Trophoblast cell (in vitro differentiated cells and primary cell): ENCODE measurements around the gene PELI1.

ENCODE experiments used
- DNase-seq, 2 donors: peaks; one replicate each; pipeline ENCODE4 v3.0.0-alpha.2; 2016
- H2AFZ ChIP-seq: 2 replicates; pipeline ENCODE4 v1.6.1; 2013; ENCODE audit warnings: low read length, moderate library complexity, mild to moderate bottlenecking; ENCODE audit not compliant: insufficient read depth, poor library complexity
- H2AK5ac ChIP-seq: 2 replicates; pipeline ENCODE4 v1.6.1; 2013; ENCODE audit warnings: mild to moderate bottlenecking, low read length
- H2BK120ac ChIP-seq: 2 replicates; pipeline ENCODE4 v1.6.1; 2013; ENCODE audit warnings: low read length, mild to moderate bottlenecking, moderate library complexity; ENCODE audit not compliant: insufficient read depth, poor library complexity
- H2BK12ac ChIP-seq: 2 replicates; pipeline ENCODE4 v1.6.1; 2013; ENCODE audit warnings: mild to moderate bottlenecking, low read length, moderate library complexity
- H2BK5ac ChIP-seq: 2 replicates; pipeline ENCODE4 v1.6.1; 2013; ENCODE audit warnings: low read length, low read depth, moderate library complexity, mild to moderate bottlenecking; ENCODE audit not compliant: poor library complexity
- H3K14ac ChIP-seq: 2 replicates; pipeline ENCODE4 v1.6.1; 2013; ENCODE audit warnings: mild to moderate bottlenecking, low read length
- H3K18ac ChIP-seq: 2 replicates; pipeline ENCODE4 v1.6.1; 2013; ENCODE audit warnings: mild to moderate bottlenecking, low read length
- H3K23ac ChIP-seq: 2 replicates; pipeline ENCODE4 v1.6.1; 2013; ENCODE audit warnings: low read length
- H3K27ac ChIP-seq: 2 replicates; pipeline ENCODE4 v1.5.1; 2013; ENCODE audit warnings: low read depth, mild to moderate bottlenecking, inconsistent platforms, low read length, moderate library complexity
- H3K27me3 ChIP-seq: 2 replicates; pipeline ENCODE4 v1.6.1; 2013; ENCODE audit warnings: inconsistent platforms, mild to moderate bottlenecking, low read length, moderate library complexity; ENCODE audit not compliant: insufficient read depth
- H3K36me3 ChIP-seq, 2 experiments: 1 replicate in 1 of 2; 2 replicates in 1 of 2; pipeline ENCODE4 v1.6.1; 2013; ENCODE audit warnings: low read length in 2 of 2, mild to moderate bottlenecking in 2 of 2, moderate library complexity in 1 of 2; ENCODE audit not compliant: insufficient read depth in 2 of 2, control insufficient read depth in 1 of 2
- H3K4ac ChIP-seq: 2 replicates; pipeline ENCODE4 v1.6.1; 2013; ENCODE audit warnings: low read depth, mild to moderate bottlenecking, low read length, moderate library complexity
- H3K4me1 ChIP-seq, 2 experiments: 1 replicate in 1 of 2; 2 replicates in 1 of 2; pipeline ENCODE4 v1.6.1; 2013; ENCODE audit warnings: low read length in 2 of 2, mild to moderate bottlenecking in 2 of 2, moderate library complexity in 1 of 2; ENCODE audit not compliant: insufficient read depth in 2 of 2, control insufficient read depth in 1 of 2
- H3K4me2 ChIP-seq: 2 replicates; pipeline ENCODE4 v1.6.1; 2013; ENCODE audit warnings: inconsistent platforms, mild to moderate bottlenecking, low read length, moderate library complexity
- H3K4me3 ChIP-seq: 2 replicates; pipeline ENCODE4 v1.5.1; 2013; ENCODE audit warnings: mild to moderate bottlenecking, low read depth, low read length, inconsistent platforms
- H3K79me1 ChIP-seq: one replicate; pipeline ENCODE4 v1.6.1; 2013; ENCODE audit warnings: low read length
- H3K79me2 ChIP-seq: 2 replicates; pipeline ENCODE4 v1.6.1; 2013; ENCODE audit warnings: low read length, mild to moderate bottlenecking; ENCODE audit not compliant: control insufficient read depth, insufficient read depth, poor library complexity
- H3K9ac ChIP-seq: 2 replicates; pipeline ENCODE4 v1.6.1; 2013; ENCODE audit warnings: mild to moderate bottlenecking, low read length
- H3K9me3 ChIP-seq: 2 replicates; pipeline ENCODE4 v1.6.1; 2013; ENCODE audit warnings: low read depth, mild to moderate bottlenecking, control low read depth, inconsistent platforms, low read length; ENCODE audit not compliant: insufficient read depth
- H4K12ac ChIP-seq: 2 replicates; pipeline ENCODE4 v1.6.1; 2013; ENCODE audit warnings: low read depth, mild to moderate bottlenecking, low read length, moderate library complexity
- H4K8ac ChIP-seq: 2 replicates; pipeline ENCODE4 v1.6.1; 2013; ENCODE audit warnings: low read depth, mild to moderate bottlenecking, low read length, moderate library complexity
- H4K91ac ChIP-seq: one replicate; pipeline ENCODE4 v1.6.1; 2013; ENCODE audit warnings: low read depth, mild to moderate bottlenecking, low read length, moderate library complexity
- WGBS: extraction: QIAGEN DNeasy Blood & Tissue Kit; methylation state at CpG from one replicate; pipeline ENCODE4 v1.1.7; 2013; ENCODE audit warnings: missing lambda C conversion rate; ENCODE audit not compliant: insufficient read length, insufficient coverage; ENCODE audit errors: extremely low coverage; 5-methylcytosine and 5-hydroxymethylcytosine counted together

Gene PELI1

GRCh38 chr2:64142741-64143168 lies 1.5 kb downstream of the PELI1 start:
- Histone ChIP-seq H2AFZ (no peak overlapping the region), H3K36me3 (peaks cover 0 to 3% of the 10 kb centered on the region in 2 experiments), H2BK12ac (no peak overlapping the region), H4K12ac (no peak overlapping the region), H2BK120ac (no peak overlapping the region), H3K23ac (no peak overlapping the region), H3K4me3 (no peak overlapping the region), H3K27ac (no peak overlapping the region), H3K4me1 (peaks cover 10 to 11% of the 10 kb centered on the region in 2 experiments), H3K9me3 (no peaks in the 10 kb centered on the region), H3K9ac (no peak overlapping the region), H2AK5ac (no peak overlapping the region), H3K4me2 (peak overlapping the region; percentile 90), H3K27me3 (no peaks in the 10 kb centered on the region), H4K91ac (no peak overlapping the region), H3K14ac (no peak overlapping the region), H3K79me1 (peaks cover 6% of the 10 kb centered on the region), H2BK5ac (no peak overlapping the region), H3K18ac (no peak overlapping the region), H3K4ac (no peak overlapping the region), H4K8ac (no peak overlapping the region), H3K79me2 (peaks cover 12% of the 10 kb centered on the region)
- WGBS: no CpG with 5 or more reads among the region's 3 CpGs
- DNase-seq: no peak

GRCh38 chr2:64141674-64142405 lies 2.4 kb downstream of the PELI1 start:
- no peak overlapping the region for H3K27ac ChIP-seq
- no peak overlapping the region for H3K23ac ChIP-seq
- H3K36me3 ChIP-seq: peaks cover 0 to 3% of the 10 kb centered on the region in 2 experiments
- H4K91ac ChIP-seq: no peak overlapping the region
- peaks cover 12% of the 10 kb centered on the region for H3K79me2 ChIP-seq
- no peak overlapping the region for H3K4me3 ChIP-seq
- peaks cover 10 to 11% of the 10 kb centered on the region in 2 experiments for H3K4me1 ChIP-seq
- H3K18ac ChIP-seq: no peak overlapping the region
- no peak overlapping the region for H2BK5ac ChIP-seq
- no peaks in the 10 kb centered on the region for H3K27me3 ChIP-seq
- H4K12ac ChIP-seq: no peak overlapping the region
- H3K4me2 ChIP-seq: peak overlapping the region; percentile 24
- H2BK12ac ChIP-seq: no peak overlapping the region
- no peaks in the 10 kb centered on the region for H3K9me3 ChIP-seq
- H3K79me1 ChIP-seq: peaks cover 6% of the 10 kb centered on the region
- H4K8ac ChIP-seq: no peak overlapping the region
- H3K14ac ChIP-seq: no peak overlapping the region
- no peak overlapping the region for H2BK120ac ChIP-seq
- no peak overlapping the region for H2AFZ ChIP-seq
- DNase-seq: no peak
- WGBS: no CpG with 5 or more reads among the region's 2 CpGs
- H3K9ac ChIP-seq: no peak overlapping the region
- H3K4ac ChIP-seq: no peak overlapping the region
- no peak overlapping the region for H2AK5ac ChIP-seq

- Histone ChIP-seq H4K91ac (no peak overlapping the region), H4K12ac (no peak overlapping the region), H2BK5ac (no peak overlapping the region), H3K18ac (no peak overlapping the region), H3K79me2 (peaks cover 15% of the 10 kb centered on the region), H3K36me3 (peaks cover 3% of the 10 kb centered on the region in 2 experiments), H2BK120ac (no peak overlapping the region), H3K4me1 (peaks cover 10% of the 10 kb centered on the region in 2 experiments), H3K79me1 (peaks cover 6% of the 10 kb centered on the region), H3K4me2 (no peak overlapping the region), H2AFZ (no peak overlapping the region), H2AK5ac (no peak overlapping the region), H2BK12ac (no peak overlapping the region), H3K14ac (no peak overlapping the region), H3K27me3 (no peaks in the 10 kb centered on the region), H3K4ac (no peak overlapping the region), H3K4me3 (no peak overlapping the region), H3K9ac (no peak overlapping the region), H4K8ac (no peak overlapping the region), H3K27ac (no peak overlapping the region), H3K9me3 (no peaks in the 10 kb centered on the region), H3K23ac (no peak overlapping the region)
- DNase-seq: no peak
Observed at GRCh38 chr2:64140665-64141200, 3.5 kb downstream of the PELI1 start.

- no peak overlapping the region for H3K18ac ChIP-seq
- WGBS: no CpG with 5 or more reads among the region's 2 CpGs
Observed at GRCh38 chr2:64139956-64140355, 4.3 kb downstream of the PELI1 start.

More at GRCh38 chr2:64139956-64140355, 4.3 kb downstream of the PELI1 start:
- Histone ChIP-seq H2BK5ac (no peak overlapping the region), H2BK120ac (no peak overlapping the region), H4K8ac (no peak overlapping the region), H3K4ac (no peak overlapping the region), H2AFZ (no peak overlapping the region), H3K4me1 (peaks cover 6% of the 10 kb centered on the region in 2 experiments), H2BK12ac (no peak overlapping the region), H3K9me3 (no peaks in the 10 kb centered on the region), H3K4me2 (no peak overlapping the region), H3K23ac (no peak overlapping the region), H2AK5ac (no peak overlapping the region), H3K36me3 (peaks cover 3% of the 10 kb centered on the region in 2 experiments), H3K27me3 (no peaks in the 10 kb centered on the region), H4K91ac (no peak overlapping the region), H3K27ac (no peak overlapping the region), H4K12ac (no peak overlapping the region), H3K79me2 (peaks cover 15% of the 10 kb centered on the region), H3K4me3 (no peak overlapping the region), H3K79me1 (peaks cover 6% of the 10 kb centered on the region), H3K9ac (no peak overlapping the region), H3K14ac (no peak overlapping the region)
- no peak for DNase-seq
